Skin epidermis (tissue), 12 donors: ENCODE measurements around the gene RMRP.

Source experiments
- H3K27ac ChIP-seq, 21 experiments: fragments of 200-600 bp; sonication (generic) in 11 of 21; one replicate each; pipeline ENCODE4 v1.5.0; 2020; ENCODE audit warnings: mild to moderate bottlenecking in 3 of 21, inconsistent platforms in 2 of 21, moderate library complexity in 2 of 21
- H3K4me3 ChIP-seq, 7 experiments: fragments of 200-600 bp; sonication (generic) in 2 of 7; one replicate each; pipeline ENCODE4 v1.5.0; 2020; ENCODE audit warnings: inconsistent platforms in 2 of 7, mild to moderate bottlenecking in 2 of 7, moderate library complexity in 1 of 7

Gene RMRP

GRCh38 chr9:35688558-35689541 lies 31.0 kb upstream of the RMRP start:
- Histone ChIP-seq H3K4me3 (peak overlapping the region; percentile 52 to 77 (median 60)), H3K27ac (peak overlapping the region in 19 of 21 experiments; percentile 28 to 96 (median 87))

GRCh38 chr9:35687972-35688557 lies 30.2 kb upstream of the RMRP start:
- H3K4me3 ChIP-seq: peak overlapping the region in 1 of 7 experiments; percentile 52
- peak overlapping the region in 6 of 21 experiments; percentile 20 to 89 (median 24) for H3K27ac ChIP-seq

- H3K27ac ChIP-seq: no peak overlapping the region
- no peak overlapping the region for H3K4me3 ChIP-seq
These were observed 29.5 kb upstream of the RMRP start for GRCh38 chr9:35687306-35687705.

- Histone ChIP-seq H3K27ac (no peak overlapping the region), H3K4me3 (no peak overlapping the region)
These were observed 28.7 kb upstream of the RMRP start for GRCh38 chr9:35686222-35687203.

- Histone ChIP-seq H3K4me3 (no peak overlapping the region), H3K27ac (no peak overlapping the region)
These were observed 27.7 kb upstream of the RMRP start for GRCh38 chr9:35685506-35685905.

- Histone ChIP-seq H3K4me3 (no peak overlapping the region), H3K27ac (no peak overlapping the region)
These were observed 27.1 kb upstream of the RMRP start for GRCh38 chr9:35684921-35685320.

- H3K27ac ChIP-seq: no peak overlapping the region
These were observed 25.5 kb upstream of the RMRP start for GRCh38 chr9:35683323-35683722.

GRCh38 chr9:35682520-35683315 lies 24.9 kb upstream of the RMRP start:
- no peak overlapping the region for H3K27ac ChIP-seq

More at GRCh38 chr9:35683323-35683722, 25.5 kb upstream of the RMRP start:
- H3K4me3 ChIP-seq: no peak overlapping the region

GRCh38 chr9:35682051-35682450 lies 24.2 kb upstream of the RMRP start:
- Histone ChIP-seq H3K27ac (no peak overlapping the region), H3K4me3 (no peak overlapping the region)

More at GRCh38 chr9:35682520-35683315, 24.9 kb upstream of the RMRP start:
- H3K4me3 ChIP-seq: no peak overlapping the region

- H3K27ac ChIP-seq: no peak overlapping the region
- H3K4me3 ChIP-seq: no peak overlapping the region
These were observed 23.7 kb upstream of the RMRP start for GRCh38 chr9:35681341-35682002.

- Histone ChIP-seq H3K4me3 (no peak overlapping the region), H3K27ac (no peak overlapping the region)
These were observed 22.7 kb upstream of the RMRP start for GRCh38 chr9:35680331-35681105.

- Histone ChIP-seq H3K4me3 (no peak overlapping the region), H3K27ac (no peak overlapping the region)
These were observed 22.0 kb upstream of the RMRP start for GRCh38 chr9:35679766-35680330.

GRCh38 chr9:35679091-35679490 lies 21.3 kb upstream of the RMRP start:
- Histone ChIP-seq H3K27ac (no peak overlapping the region), H3K4me3 (no peak overlapping the region)

- H3K4me3 ChIP-seq: peak overlapping the region; percentile 23 to 47 (median 31)
- peak overlapping the region in 3 of 21 experiments; percentile 7 to 39 (median 29) for H3K27ac ChIP-seq
These were observed 18.0 kb upstream of the RMRP start for GRCh38 chr9:35675732-35676392.

- Histone ChIP-seq H3K4me3 (peak overlapping the region; percentile 23 to 47 (median 31)), H3K27ac (peak overlapping the region in 2 of 21 experiments; percentile 29 to 39)
These were observed 17.4 kb upstream of the RMRP start for GRCh38 chr9:35675204-35675603.

GRCh38 chr9:35674025-35674361 lies 16.2 kb upstream of the RMRP start:
- Histone ChIP-seq H3K4me3 (no peak overlapping the region), H3K27ac (no peak overlapping the region)
